ENCODE measurements around the gene ZNF516. TPM values are rescaled to one million over a fixed set of nuclear protein-coding genes. Genes with fewer than 3 reads are reported as not detected.

The ZNF516 gene
- total and polyA plus RNA-seq, 2 of the 13 experiments (the other 11 are each of a cell fraction or from before 2014, with no cell fraction given) = 16.6 to 18.7 TPM

DNA sequence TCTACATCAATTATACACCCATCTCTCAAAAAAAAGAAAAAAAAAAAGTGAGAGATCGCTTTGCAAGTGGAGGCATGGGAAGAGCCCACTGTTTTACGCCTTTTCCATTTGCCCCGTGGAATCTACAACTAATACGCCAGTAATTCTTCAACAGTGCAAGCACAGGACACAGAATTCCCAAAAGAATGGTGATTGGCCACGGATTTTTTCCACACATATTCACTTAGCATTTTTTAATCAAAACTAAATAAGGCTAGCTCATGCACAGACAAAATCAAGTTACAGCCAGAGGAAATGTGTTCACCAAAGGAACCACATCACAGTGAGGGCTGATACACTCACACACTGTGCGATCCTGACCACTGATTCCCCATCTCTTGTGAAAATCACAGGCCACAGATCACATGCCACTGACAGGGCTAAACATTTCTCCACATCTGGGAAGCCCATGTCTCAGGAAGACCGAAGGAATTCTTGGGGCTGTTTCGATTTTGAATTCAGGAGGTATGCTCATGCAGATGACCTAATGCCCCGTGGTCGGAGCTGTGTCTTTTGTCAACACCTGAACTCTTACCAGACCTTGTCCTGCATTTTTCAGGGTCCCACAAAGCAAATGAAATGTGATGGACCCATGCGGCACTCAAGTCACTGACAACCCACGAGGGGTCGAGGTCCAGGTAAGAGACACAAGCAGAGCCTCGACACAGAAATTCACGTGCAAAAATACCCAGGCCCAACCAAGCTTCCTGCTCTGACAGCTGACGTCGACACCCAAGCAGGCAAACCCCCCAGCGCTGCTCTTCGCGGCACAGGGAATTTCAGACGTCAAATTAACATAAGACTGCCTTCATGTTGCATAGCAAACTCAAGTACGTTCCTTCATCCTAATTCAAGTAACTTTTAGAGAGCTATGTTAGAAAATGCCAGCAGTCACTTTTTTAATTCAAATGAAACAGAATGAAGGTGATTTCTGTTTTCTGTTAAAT is 69.6 kb downstream of the ZNF516 start:
- intact Hi-C loops (cut with micrococcal nuclease; ENCODE audit: unreplicated experiment) = no loop called here
- Histone ChIP-seq H3K4me1 (ENCODE audit: insufficient read depth, low read length) (peaks cover 24% of the 10 kb centered on the region), H3K36me3 (replicated peaks in 1 of 2; ENCODE audit: control insufficient read depth in 1 of 2, insufficient read depth in 2 of 2, low read length in 2 of 2) (peaks cover 6 to 11% of the 10 kb centered on the region in 2 experiments), H2AFZ (ENCODE audit: low read length) (no peak overlapping the region), H3K27ac (ENCODE audit: extremely low read length, insufficient read depth, low read length) (no peak overlapping the region), H3K9me3 (ENCODE audit: low read length) (no peaks in the 10 kb centered on the region), H4K20me1 (ENCODE audit: insufficient read depth, low read length) (peaks cover 84% of the 10 kb centered on the region), H3K4me3 (replicated peaks in 1 of 3; ENCODE audit: insufficient read depth in 1 of 3, low read depth in 2 of 3, low read length in 3 of 3) (no peak overlapping the region), H3K4me2 (ENCODE audit: low read depth, low read length) (no peak overlapping the region), H3K79me2 (ENCODE audit: insufficient read depth, low read length) (peaks cover 85% of the 10 kb centered on the region), H3K27me3 (ENCODE audit: control insufficient read depth in 1 of 2, insufficient read depth in 2 of 2, low read length in 2 of 2) (no peaks in the 10 kb centered on the region), H3K9ac (ENCODE audit: insufficient read depth, low read depth, low read length) (no peak overlapping the region)
- POLR2A ChIA-PET = no interaction called here
- FAIRE-seq (no peak), ATAC-seq (no peak; the same call in 2 of the 3 replicates), DNase-seq (ENCODE audit: low spot score) (no peak)
- WGBS (ENCODE audit: low lambda C conversion rate) = 89% methylated on average over 20 of the region's 22 CpGs
- in situ Hi-C loops (cut with HindIII; ENCODE audit: extremely low pct_ligation_motif_present, low pct_unique_long_range_greater_than_20kb) = no loop called here
- CTCF ChIA-PET (ENCODE audit: low intra/inter-chr PET ratio, low total read pairs) = no interaction called here
- TF ChIP-seq, protein P1, sequence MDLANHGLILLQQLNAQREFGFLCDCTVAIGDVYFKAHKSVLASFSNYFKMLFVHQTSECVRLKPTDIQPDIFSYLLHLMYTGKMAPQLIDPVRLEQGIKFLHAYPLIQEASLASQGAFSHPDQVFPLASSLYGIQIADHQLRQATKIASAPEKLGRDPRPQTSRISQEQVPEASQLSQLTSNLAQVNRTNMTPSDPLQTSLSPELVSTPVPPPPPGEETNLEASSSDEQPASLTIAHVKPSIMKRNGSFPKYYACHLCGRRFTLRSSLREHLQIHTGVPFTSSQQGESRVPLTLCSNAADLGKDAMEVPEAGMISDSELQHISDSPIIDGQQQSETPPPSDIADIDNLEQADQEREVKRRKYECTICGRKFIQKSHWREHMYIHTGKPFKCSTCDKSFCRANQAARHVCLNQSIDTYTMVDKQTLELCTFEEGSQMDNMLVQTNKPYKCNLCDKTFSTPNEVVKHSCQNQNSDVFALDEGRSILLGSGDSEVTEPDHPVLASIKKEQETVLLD (CRISPR knock-in tag; IDR thresholded peaks at IDR 0.05; ENCODE audit: low read depth) = no peak
- TF ChIP-seq ZNF468 (CRISPR knock-in tag; IDR thresholded peaks at IDR 0.05) (no peak), ONECUT2 (CRISPR knock-in tag; IDR thresholded peaks at IDR 0.05) (no peak), NFE2 (CRISPR knock-in tag; IDR thresholded peaks at IDR 0.05) (no peak), ZNF431 (CRISPR knock-in tag; IDR thresholded peaks at IDR 0.05; ENCODE audit: borderline replicate concordance, low read depth) (no peak), CREM (IDR thresholded peaks at IDR 0.05) (no peak), CREM (CRISPR knock-in tag; IDR thresholded peaks at IDR 0.05) (no peak), SOX5 (CRISPR knock-in tag; IDR thresholded peaks at IDR 0.05; ENCODE audit: borderline replicate concordance) (no peak), ZNF383 (CRISPR knock-in tag; IDR thresholded peaks at IDR 0.05; ENCODE audit: borderline replicate concordance) (no peak), ZNF564 (CRISPR knock-in tag; IDR thresholded peaks at IDR 0.05) (no peak), KLF16 (CRISPR knock-in tag; IDR thresholded peaks at IDR 0.05) (no peak), ZNF768 (CRISPR knock-in tag; IDR thresholded peaks at IDR 0.05) (no peak), PPARG (CRISPR knock-in tag; conservative IDR thresholded peaks at IDR 0.05) (no peak), KDM5B (CRISPR knock-in tag; IDR thresholded peaks at IDR 0.05; ENCODE audit: borderline replicate concordance) (no peak), MTA1 (CRISPR knock-in tag; IDR thresholded peaks at IDR 0.05; ENCODE audit: borderline replicate concordance) (no peak)
- TF ChIP-seq, protein P2, sequence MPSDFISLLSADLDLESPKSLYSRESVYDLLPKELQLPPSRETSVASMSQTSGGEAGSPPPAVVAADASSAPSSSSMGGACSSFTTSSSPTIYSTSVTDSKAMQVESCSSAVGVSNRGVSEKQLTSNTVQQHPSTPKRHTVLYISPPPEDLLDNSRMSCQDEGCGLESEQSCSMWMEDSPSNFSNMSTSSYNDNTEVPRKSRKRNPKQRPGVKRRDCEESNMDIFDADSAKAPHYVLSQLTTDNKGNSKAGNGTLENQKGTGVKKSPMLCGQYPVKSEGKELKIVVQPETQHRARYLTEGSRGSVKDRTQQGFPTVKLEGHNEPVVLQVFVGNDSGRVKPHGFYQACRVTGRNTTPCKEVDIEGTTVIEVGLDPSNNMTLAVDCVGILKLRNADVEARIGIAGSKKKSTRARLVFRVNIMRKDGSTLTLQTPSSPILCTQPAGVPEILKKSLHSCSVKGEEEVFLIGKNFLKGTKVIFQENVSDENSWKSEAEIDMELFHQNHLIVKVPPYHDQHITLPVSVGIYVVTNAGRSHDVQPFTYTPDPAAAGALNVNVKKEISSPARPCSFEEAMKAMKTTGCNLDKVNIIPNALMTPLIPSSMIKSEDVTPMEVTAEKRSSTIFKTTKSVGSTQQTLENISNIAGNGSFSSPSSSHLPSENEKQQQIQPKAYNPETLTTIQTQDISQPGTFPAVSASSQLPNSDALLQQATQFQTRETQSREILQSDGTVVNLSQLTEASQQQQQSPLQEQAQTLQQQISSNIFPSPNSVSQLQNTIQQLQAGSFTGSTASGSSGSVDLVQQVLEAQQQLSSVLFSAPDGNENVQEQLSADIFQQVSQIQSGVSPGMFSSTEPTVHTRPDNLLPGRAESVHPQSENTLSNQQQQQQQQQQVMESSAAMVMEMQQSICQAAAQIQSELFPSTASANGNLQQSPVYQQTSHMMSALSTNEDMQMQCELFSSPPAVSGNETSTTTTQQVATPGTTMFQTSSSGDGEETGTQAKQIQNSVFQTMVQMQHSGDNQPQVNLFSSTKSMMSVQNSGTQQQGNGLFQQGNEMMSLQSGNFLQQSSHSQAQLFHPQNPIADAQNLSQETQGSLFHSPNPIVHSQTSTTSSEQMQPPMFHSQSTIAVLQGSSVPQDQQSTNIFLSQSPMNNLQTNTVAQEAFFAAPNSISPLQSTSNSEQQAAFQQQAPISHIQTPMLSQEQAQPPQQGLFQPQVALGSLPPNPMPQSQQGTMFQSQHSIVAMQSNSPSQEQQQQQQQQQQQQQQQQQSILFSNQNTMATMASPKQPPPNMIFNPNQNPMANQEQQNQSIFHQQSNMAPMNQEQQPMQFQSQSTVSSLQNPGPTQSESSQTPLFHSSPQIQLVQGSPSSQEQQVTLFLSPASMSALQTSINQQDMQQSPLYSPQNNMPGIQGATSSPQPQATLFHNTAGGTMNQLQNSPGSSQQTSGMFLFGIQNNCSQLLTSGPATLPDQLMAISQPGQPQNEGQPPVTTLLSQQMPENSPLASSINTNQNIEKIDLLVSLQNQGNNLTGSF (CRISPR knock-in tag; IDR thresholded peaks at IDR 0.05) = no peak
- BruUV-seq (replicated peaks) = no TSS peak
